ENCODE measurements around the gene AKNA. TPM values are rescaled to one million over a fixed set of nuclear protein-coding genes. Genes with fewer than 3 reads are reported as not detected.

AKNA gene
- total RNA-seq, 1 experiment from 2014 or later: 10.1 TPM

- DNase-seq (ENCODE audit: low read depth, low spot score): no peak
- Histone ChIP-seq H3K9me3 (ENCODE audit: control insufficient read depth, insufficient read depth, low read depth, low read length) (no peaks in the 10 kb centered on the region), H3K36me3 (ENCODE audit: control insufficient read depth, insufficient read depth, low read length) (no peaks in the 10 kb centered on the region), H3K27me3 (ENCODE audit: control insufficient read depth, insufficient read depth, low read length) (no peaks in the 10 kb centered on the region), H3K27ac (ENCODE audit: low read length) (no peak overlapping the region), H3K4me3 (ENCODE audit: low read depth in 2 of 2, low read length in 2 of 2) (no peak overlapping the region), H3K4me1 (ENCODE audit: control insufficient read depth, insufficient read depth, low read length) (no peaks in the 10 kb centered on the region)
- BruUV-seq (replicated peaks): no TSS peak
- ChIA-PET POLR2A (interaction anchor here (0.6 kb wide), 1 partner anchor 196 kb away, joined by 5 read pairs; no protein-coding TSS in a partner anchor), CTCF (no interaction called here)
- ATAC-seq: no peak
- in situ Hi-C loops (cut with HindIII; ENCODE audit: low pct_unique_long_range_greater_than_20kb, low sequenced_read_pairs) (no loop called here), intact Hi-C loops (cut with micrococcal nuclease; ENCODE audit: unreplicated experiment) (no loop called here)
- no peak for TF ChIP-seq SIN3A (IDR thresholded peaks at IDR 0.05; ENCODE audit: borderline replicate concordance, insufficient read depth, low read depth, low read length)
- TF ChIP-seq TCF7L2 (IDR thresholded peaks at IDR 0.05; ENCODE audit: low read depth, low read length): no peak
- no peak for TF ChIP-seq POLR2AphosphoS5 (IDR thresholded peaks at IDR 0.05; ENCODE audit: low read depth, low read length)
- no peak for TF ChIP-seq REST (IDR thresholded peaks at IDR 0.05; ENCODE audit: insufficient read depth in 1 of 2, low read depth in 2 of 2, low read length in 1 of 2)
- TF ChIP-seq CTCF (IDR thresholded peaks at IDR 0.05): no peak
These were observed 44.2 kb downstream of the AKNA start for GRCh38 chr9:114343471-114344187.

GRCh38 chr9:114342755-114343440 is 44.9 kb downstream of the AKNA start:
- ChIA-PET POLR2A (no interaction called here), CTCF (no interaction called here)
- intact Hi-C loops (cut with micrococcal nuclease; ENCODE audit: unreplicated experiment): no loop called here
- no peaks in the 10 kb centered on the region for H3K27me3 ChIP-seq (ENCODE audit: control insufficient read depth, insufficient read depth, low read length)
- no TSS peak for BruUV-seq (replicated peaks)
- ATAC-seq: no peak
- H3K9me3 ChIP-seq (ENCODE audit: control insufficient read depth, insufficient read depth, low read depth, low read length): no peaks in the 10 kb centered on the region
- no peak for DNase-seq (ENCODE audit: low read depth, low spot score)
- H3K36me3 ChIP-seq (ENCODE audit: control insufficient read depth, insufficient read depth, low read length): no peaks in the 10 kb centered on the region
- TF ChIP-seq SIN3A (IDR thresholded peaks at IDR 0.05; ENCODE audit: borderline replicate concordance, insufficient read depth, low read depth, low read length): no peak
- no peak for TF ChIP-seq CTCF (IDR thresholded peaks at IDR 0.05)
- no peak for TF ChIP-seq POLR2AphosphoS5 (IDR thresholded peaks at IDR 0.05; ENCODE audit: low read depth, low read length)
- TF ChIP-seq TCF7L2 (IDR thresholded peaks at IDR 0.05; ENCODE audit: low read depth, low read length): no peak
- TF ChIP-seq REST (IDR thresholded peaks at IDR 0.05; ENCODE audit: insufficient read depth in 1 of 2, low read depth in 2 of 2, low read length in 1 of 2): no peak
- no peak overlapping the region for H3K4me3 ChIP-seq (ENCODE audit: low read depth in 2 of 2, low read length in 2 of 2)
- H3K27ac ChIP-seq (ENCODE audit: low read length): no peak overlapping the region
- in situ Hi-C loops (cut with HindIII; ENCODE audit: low pct_unique_long_range_greater_than_20kb, low sequenced_read_pairs): no loop called here
- H3K4me1 ChIP-seq (ENCODE audit: control insufficient read depth, insufficient read depth, low read length): no peaks in the 10 kb centered on the region
